ENCODE measurements around the gene PLEKHA7.
"Not testable (repeated sequence)": the region's sequence is repeated elsewhere in the genome, so short reads cannot be mapped to it uniquely, and the experiment has no call there.

The PLEKHA7 gene

GRCh38 chr11:16977136-16977993 is 36.8 kb downstream of the PLEKHA7 start:
- no peak for DNase-seq

- no peak for DNase-seq
These were observed 37.8 kb downstream of the PLEKHA7 start for GRCh38 chr11:16976379-16976778.

- DNase-seq = no peak
These were observed 38.3 kb downstream of the PLEKHA7 start for GRCh38 chr11:16975906-16976305.

- DNase-seq = no peak
These were observed 40.8 kb downstream of the PLEKHA7 start for GRCh38 chr11:16973338-16973964.

- DNase-seq = no peak
These were observed 44.9 kb downstream of the PLEKHA7 start for GRCh38 chr11:16969010-16969999.

- no peak for DNase-seq
These were observed 46.0 kb downstream of the PLEKHA7 start for GRCh38 chr11:16968196-16968595.

- no peak for DNase-seq
These were observed 47.1 kb downstream of the PLEKHA7 start for GRCh38 chr11:16966930-16967671.

- no peak for DNase-seq
These were observed 49.7 kb downstream of the PLEKHA7 start for GRCh38 chr11:16964501-16964900.

- DNase-seq = no peak
These were observed 50.8 kb downstream of the PLEKHA7 start for GRCh38 chr11:16963316-16963876.

- DNase-seq = not testable (repeated sequence)
These were observed 51.6 kb downstream of the PLEKHA7 start for GRCh38 chr11:16962589-16962988.

GRCh38 chr11:16962146-16962545 is 52.1 kb downstream of the PLEKHA7 start:
- no peak for DNase-seq

- DNase-seq = no peak
These were observed 54.0 kb downstream of the PLEKHA7 start for GRCh38 chr11:16960250-16960649.

GRCh38 chr11:16959602-16960001 is 54.6 kb downstream of the PLEKHA7 start:
- DNase-seq = no peak

GRCh38 chr11:16958833-16959232 is 55.4 kb downstream of the PLEKHA7 start:
- peak in 1 of 2 experiments; percentile 12 for DNase-seq

GRCh38 chr11:16956538-16957153 is 57.6 kb downstream of the PLEKHA7 start:
- DNase-seq = no peak

- DNase-seq = no peak
These were observed 60.6 kb downstream of the PLEKHA7 start for GRCh38 chr11:16953663-16954062.

GRCh38 chr11:16946477-16947282 is 67.5 kb downstream of the PLEKHA7 start:
- no peak for DNase-seq

- peak; percentile 25 to 33 for DNase-seq
These were observed 68.3 kb downstream of the PLEKHA7 start for GRCh38 chr11:16945671-16946469.

GRCh38 chr11:16942911-16943310 is 71.3 kb downstream of the PLEKHA7 start:
- DNase-seq = no peak

GRCh38 chr11:16942342-16942741 is 71.9 kb downstream of the PLEKHA7 start:
- DNase-seq = no peak

All from SHP77 (cell line).